Neuronal stem cell (in vitro differentiated cells): ENCODE data around the gene DENND2A.

Source experiments
- DNase-seq: peaks from one replicate; pipeline ENCODE4 v3.0.0-alpha.2; 2013; ENCODE audit warnings: low spot score
- H2AFZ ChIP-seq: one replicate; pipeline ENCODE4 v1.6.1; 2013; ENCODE audit warnings: mild to moderate bottlenecking, low read length, inconsistent platforms
- H2AK5ac ChIP-seq: 2 replicates; pipeline ENCODE4 v1.6.1; 2013; ENCODE audit warnings: low read depth, mild to moderate bottlenecking, inconsistent platforms, low read length, moderate library complexity, mixed read lengths
- H2BK120ac ChIP-seq: 2 replicates; pipeline ENCODE4 v1.6.1; 2013; ENCODE audit warnings: low read depth, mild to moderate bottlenecking, inconsistent platforms, low read length, moderate library complexity, mixed read lengths
- H2BK12ac ChIP-seq: one replicate; pipeline ENCODE4 v1.6.1; 2013; ENCODE audit warnings: low read length, inconsistent platforms
- H2BK15ac ChIP-seq: 2 replicates; pipeline ENCODE4 v1.6.1; 2013; ENCODE audit warnings: mild to moderate bottlenecking, low read length, inconsistent platforms, mixed read lengths
- H2BK5ac ChIP-seq: one replicate; pipeline ENCODE4 v1.6.1; 2013; ENCODE audit warnings: inconsistent platforms, mild to moderate bottlenecking, low read length, moderate library complexity
- H3K14ac ChIP-seq: one replicate; pipeline ENCODE4 v1.6.1; 2013; ENCODE audit warnings: low read length, inconsistent platforms
- H3K18ac ChIP-seq: 2 replicates; pipeline ENCODE4 v1.6.1; 2013; ENCODE audit warnings: low read length, inconsistent platforms
- H3K23ac ChIP-seq: 2 replicates; pipeline ENCODE4 v1.6.1; 2013; ENCODE audit warnings: low read depth, mild to moderate bottlenecking, mixed read lengths, low read length, inconsistent platforms; ENCODE audit not compliant: poor library complexity
- H3K27ac ChIP-seq: replicated peaks from 3 replicates; pipeline ENCODE4 v1.5.1; 2013; ENCODE audit warnings: low read length, inconsistent platforms
- H3K27me3 ChIP-seq, 3 experiments: 2 replicates each; pipeline ENCODE4 v1.6.1; 2013; ENCODE audit warnings: low read length in 3 of 3, mild to moderate bottlenecking in 2 of 3, inconsistent platforms in 1 of 3, low read depth in 1 of 3, mixed read lengths in 1 of 3, moderate library complexity in 1 of 3; ENCODE audit not compliant: control insufficient read depth in 3 of 3, insufficient read depth in 3 of 3
- H3K36me3 ChIP-seq, 2 donors: replicated peaks in 1 of 2; 2 replicates each; pipeline ENCODE4 v1.6.1; 2013; ENCODE audit warnings: low read length in 2 of 2; ENCODE audit not compliant: control insufficient read depth in 2 of 2, insufficient read depth in 2 of 2
- H3K4ac ChIP-seq: 2 replicates; pipeline ENCODE4 v1.6.1; 2013; ENCODE audit warnings: inconsistent platforms, mild to moderate bottlenecking, low read length, moderate library complexity
- H3K4me1 ChIP-seq, 2 donors: 1 replicate in 1 of 2; 2 replicates in 1 of 2; pipeline ENCODE4 v1.6.1; 2013; ENCODE audit warnings: low read length in 2 of 2, low read depth in 1 of 2; ENCODE audit not compliant: control insufficient read depth in 2 of 2, insufficient read depth in 1 of 2
- H3K4me2 ChIP-seq: one replicate; pipeline ENCODE4 v1.6.1; 2013; ENCODE audit warnings: mild to moderate bottlenecking, low read length, inconsistent platforms; ENCODE audit not compliant: insufficient read depth, poor library complexity, severe bottlenecking
- H3K4me3 ChIP-seq, 2 donors: 2 replicates each; pipeline ENCODE4 v1.5.1; 2013; ENCODE audit warnings: low read length in 2 of 2, mild to moderate bottlenecking in 2 of 2, inconsistent platforms in 1 of 2, moderate library complexity in 1 of 2
- H3K79me1 ChIP-seq: one replicate; pipeline ENCODE4 v1.6.1; 2013; ENCODE audit warnings: low read depth, mild to moderate bottlenecking, inconsistent platforms, low read length, moderate library complexity
- H3K9ac ChIP-seq: one replicate; pipeline ENCODE4 v1.6.1; 2013; ENCODE audit warnings: mild to moderate bottlenecking, low read depth, low read length, inconsistent platforms; ENCODE audit not compliant: poor library complexity
- H3K9me3 ChIP-seq, 2 donors: replicated peaks in 1 of 2; 2 replicates each; pipeline versions ENCODE3 to v1.6.1; 2013; ENCODE audit warnings: low read length in 2 of 2, mild to moderate bottlenecking in 2 of 2, inconsistent platforms in 1 of 2, low read depth in 1 of 2, mixed read lengths in 1 of 2, moderate library complexity in 1 of 2; ENCODE audit not compliant: control insufficient read depth in 2 of 2, insufficient read depth in 1 of 2
- H4K8ac ChIP-seq: one replicate; pipeline ENCODE4 v1.6.1; 2013; ENCODE audit warnings: low read depth, mild to moderate bottlenecking, inconsistent platforms, low read length, moderate library complexity
- H4K91ac ChIP-seq: one replicate; pipeline ENCODE4 v1.6.1; 2013; ENCODE audit warnings: low read length, low read depth, mild to moderate bottlenecking, inconsistent platforms; ENCODE audit not compliant: poor library complexity
- WGBS, 2 donors: extraction: QIAGEN DNeasy Blood & Tissue Kit; methylation state at CpG; one replicate each; pipeline ENCODE4 v1.1.7; 2013; ENCODE audit warnings: missing lambda C conversion rate in 2 of 2, mixed read lengths in 1 of 2; ENCODE audit not compliant: insufficient read length in 2 of 2, insufficient replicate concordance in 1 of 2; ENCODE audit errors: extremely low coverage in 2 of 2; 5-methylcytosine and 5-hydroxymethylcytosine counted together

DENND2A gene

DNA sequence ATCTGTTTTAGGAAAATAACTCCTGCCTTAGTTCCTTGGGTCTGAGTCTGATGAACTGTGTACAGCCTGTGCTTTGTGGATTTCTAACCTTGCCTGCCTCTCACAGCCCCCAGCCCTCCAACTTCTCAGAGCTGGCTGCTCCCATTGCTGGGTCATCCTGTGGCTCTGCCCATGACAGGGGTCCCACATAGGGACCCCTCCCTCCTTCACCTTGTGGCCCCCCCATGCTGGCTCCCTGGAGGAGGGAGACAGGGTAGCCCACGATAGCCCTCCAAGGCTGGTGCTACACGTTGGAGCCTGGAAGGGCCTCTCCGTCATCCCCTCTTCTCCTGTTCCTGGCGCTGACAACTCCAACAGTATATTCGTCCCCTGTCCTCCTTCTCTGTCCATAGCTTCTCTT lies 2.8 kb upstream of the DENND2A start:
- DNase-seq: no peak
- Histone ChIP-seq H3K9ac (no peak overlapping the region), H3K4me1 (peaks cover 23% of the 10 kb centered on the region in 2 donors), H2AK5ac (no peak overlapping the region), H3K36me3 (no peaks in the 10 kb centered on the region), H2BK15ac (no peak overlapping the region), H3K79me1 (no peaks in the 10 kb centered on the region), H4K91ac (no peak overlapping the region), H4K8ac (no peak overlapping the region), H3K23ac (no peak overlapping the region), H3K27ac (no peak overlapping the region), H2AFZ (no peak overlapping the region), H3K27me3 (no peaks in the 10 kb centered on the region), H2BK120ac (no peak overlapping the region), H2BK5ac (no peak overlapping the region), H2BK12ac (no peak overlapping the region), H3K9me3 (no peaks in the 10 kb centered on the region), H3K4me2 (no peak overlapping the region), H3K14ac (no peak overlapping the region), H3K4ac (no peak overlapping the region), H3K18ac (peak overlapping the region; percentile 33), H3K4me3 (no peak overlapping the region)
- no CpG with 5 or more reads among the region's 5 CpGs for WGBS, 2 donors

DNA sequence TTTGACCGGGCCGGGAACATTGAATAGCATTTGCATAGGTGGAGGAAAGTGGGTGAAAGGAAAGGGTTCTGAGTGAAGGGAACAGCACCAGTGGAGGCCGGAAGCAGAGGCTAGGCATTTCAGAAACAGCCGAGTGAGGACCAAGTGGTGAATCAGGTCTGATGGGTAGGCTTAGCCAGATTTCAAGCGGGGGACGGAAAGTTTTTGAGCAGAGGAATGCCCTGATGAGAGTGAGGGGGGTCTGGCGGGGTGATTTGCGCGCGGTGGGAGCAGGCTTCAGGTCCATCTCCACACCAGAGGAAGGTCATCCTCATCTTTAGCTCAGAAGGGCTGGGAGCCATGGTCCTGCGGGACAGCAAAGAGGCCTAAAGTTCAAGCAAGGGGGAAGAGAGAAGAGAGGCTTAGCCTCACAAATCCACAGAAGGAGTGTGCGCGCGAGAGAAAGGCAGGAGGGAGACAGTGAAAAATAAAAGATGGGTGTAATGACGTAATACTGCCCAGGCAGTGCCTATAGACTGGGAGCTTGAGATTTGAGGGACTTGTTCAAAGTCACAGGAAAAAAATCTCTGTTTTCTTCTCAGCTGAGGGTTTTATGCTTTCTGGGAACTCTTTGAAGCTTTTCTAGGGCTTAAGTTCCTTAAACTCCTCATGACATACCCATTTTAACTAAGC lies 1.0 kb upstream of the DENND2A start:
- DNase-seq: no peak
- H4K91ac ChIP-seq: no peak overlapping the region
- H3K27ac ChIP-seq: no peak overlapping the region
- peak overlapping the region; percentile 97 for H3K18ac ChIP-seq
- H2AK5ac ChIP-seq: peak overlapping the region; percentile 5
- no peak overlapping the region for H3K4ac ChIP-seq
- peak overlapping the region; percentile 26 for H3K14ac ChIP-seq
- H3K4me1 ChIP-seq: peaks cover 21 to 29% of the 10 kb centered on the region in 2 donors
- no peaks in the 10 kb centered on the region for H3K36me3 ChIP-seq
- H3K9ac ChIP-seq: peak overlapping the region; percentile 81
- H3K27me3 ChIP-seq: no peaks in the 10 kb centered on the region
- H2BK15ac ChIP-seq: peak overlapping the region; percentile 60
- no peak overlapping the region for H2BK120ac ChIP-seq
- H3K23ac ChIP-seq: no peak overlapping the region
- H4K8ac ChIP-seq: no peak overlapping the region
- H3K4me3 ChIP-seq: peak overlapping the region; percentile 62 to 98
- H3K9me3 ChIP-seq: no peaks in the 10 kb centered on the region
- peak overlapping the region; percentile 90 for H3K4me2 ChIP-seq
- WGBS, 2 donors: no CpG with 5 or more reads among the region's 15 CpGs
- peak overlapping the region; percentile 99 for H2AFZ ChIP-seq
- H2BK5ac ChIP-seq: no peak overlapping the region
- no peak overlapping the region for H2BK12ac ChIP-seq
- peaks cover 5% of the 10 kb centered on the region for H3K79me1 ChIP-seq

DNA sequence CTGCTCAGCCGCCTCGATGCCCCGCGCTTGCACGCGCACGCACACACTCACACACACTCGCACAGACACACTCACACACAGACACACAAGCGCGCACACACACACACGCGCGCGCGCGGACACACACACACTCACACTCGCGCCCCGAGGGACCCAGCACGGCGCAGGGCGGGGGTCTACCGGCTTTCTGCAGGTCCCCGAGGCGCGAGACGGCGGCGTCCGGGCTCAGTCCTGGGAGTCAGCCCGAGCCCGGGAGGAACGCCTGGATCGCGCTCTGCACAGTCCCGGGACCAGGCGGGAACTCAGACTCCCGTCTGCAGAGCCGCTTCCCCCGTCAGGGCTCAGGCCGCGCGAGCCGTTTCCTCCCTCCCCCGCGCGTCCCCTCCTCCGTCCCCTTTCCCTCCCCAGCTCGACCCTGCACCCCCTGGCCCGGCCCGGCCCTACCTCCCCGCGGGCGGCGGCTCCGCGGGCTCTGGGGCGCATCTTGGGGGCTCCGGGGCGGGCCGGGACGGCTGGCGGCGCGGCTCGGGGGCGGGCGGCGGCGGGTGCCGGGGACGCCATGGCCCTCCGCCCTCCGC lies 464 bp downstream of the DENND2A start:
- Histone ChIP-seq H3K9ac (peak overlapping the region; percentile 99), H2BK120ac (no peak overlapping the region), H3K79me1 (peaks cover 5% of the 10 kb centered on the region), H3K4me2 (peak overlapping the region; percentile 90), H2BK15ac (peak overlapping the region; percentile 69), H2BK12ac (no peak overlapping the region), H4K8ac (peak overlapping the region; percentile 20), H3K36me3 (peaks cover 0 to 2% of the 10 kb centered on the region in 2 donors), H3K23ac (peak overlapping the region; percentile 83), H4K91ac (no peak overlapping the region), H3K4me1 (peaks cover 34 to 36% of the 10 kb centered on the region in 2 donors), H3K27ac (peak overlapping the region; percentile 43), H3K9me3 (no peaks in the 10 kb centered on the region), H3K4me3 (peak overlapping the region; percentile 62 to 98), H3K18ac (peak overlapping the region; percentile 95), H2BK5ac (peak overlapping the region; percentile 83), H3K4ac (no peak overlapping the region), H2AFZ (peak overlapping the region; percentile 99), H3K27me3 (no peaks in the 10 kb centered on the region), H2AK5ac (peak overlapping the region; percentile 89), H3K14ac (peak overlapping the region; percentile 98)
- no peak for DNase-seq
- WGBS, 2 donors: no CpG with 5 or more reads among the region's 74 CpGs

DNA sequence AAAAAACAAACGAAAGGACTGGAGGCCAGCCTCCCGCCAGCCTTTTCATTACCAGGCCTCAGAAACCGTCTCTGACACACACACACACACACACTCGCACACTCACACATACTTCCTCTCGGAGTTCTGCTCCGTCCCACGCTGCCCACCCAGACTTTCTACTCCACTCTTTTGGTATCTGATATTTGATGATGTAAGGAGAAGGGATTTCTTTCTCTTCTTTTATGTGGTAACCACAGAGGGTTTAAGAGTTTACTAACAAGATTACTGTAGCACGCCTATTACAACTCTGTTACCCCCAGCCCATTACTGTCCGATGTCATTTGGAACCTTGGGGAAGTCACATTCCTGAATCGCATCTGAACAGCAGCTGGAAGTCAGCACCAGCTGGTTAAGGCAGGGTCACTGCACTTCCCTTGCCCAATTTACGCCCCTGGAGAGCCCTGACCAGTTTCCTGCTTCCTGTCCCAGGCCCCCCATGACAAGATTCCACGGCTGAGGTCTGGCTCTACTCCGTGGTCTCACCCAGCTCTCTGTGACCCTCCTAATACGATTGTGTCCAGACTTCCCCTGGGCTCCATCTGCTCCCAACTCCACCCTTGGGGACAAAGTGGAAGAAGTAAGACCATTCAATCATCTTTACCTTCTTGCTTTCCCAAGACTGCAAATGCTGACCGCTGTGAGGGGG lies 1.1 kb downstream of the DENND2A start:
- no peaks in the 10 kb centered on the region for H3K9me3 ChIP-seq
- H3K18ac ChIP-seq: peak overlapping the region; percentile 95
- H3K79me1 ChIP-seq: peaks cover 5% of the 10 kb centered on the region
- no CpG with 5 or more reads among the region's 15 CpGs for WGBS, 2 donors
- H2AK5ac ChIP-seq: peak overlapping the region; percentile 89
- H3K4me2 ChIP-seq: peak overlapping the region; percentile 90
- H3K27ac ChIP-seq: peak overlapping the region; percentile 43
- H3K9ac ChIP-seq: peak overlapping the region; percentile 99
- H3K4me1 ChIP-seq: peaks cover 34 to 36% of the 10 kb centered on the region in 2 donors
- H4K91ac ChIP-seq: no peak overlapping the region
- peak overlapping the region; percentile 62 to 98 for H3K4me3 ChIP-seq
- peak overlapping the region; percentile 99 for H2AFZ ChIP-seq
- peak overlapping the region; percentile 20 for H4K8ac ChIP-seq
- DNase-seq: no peak
- peaks cover 0 to 2% of the 10 kb centered on the region in 2 donors for H3K36me3 ChIP-seq
- no peak overlapping the region for H2BK12ac ChIP-seq
- no peak overlapping the region for H2BK120ac ChIP-seq
- no peak overlapping the region for H3K4ac ChIP-seq
- peak overlapping the region; percentile 98 for H3K14ac ChIP-seq
- H2BK15ac ChIP-seq: peak overlapping the region; percentile 69
- H3K27me3 ChIP-seq: no peaks in the 10 kb centered on the region
- H2BK5ac ChIP-seq: peak overlapping the region; percentile 83
- H3K23ac ChIP-seq: peak overlapping the region; percentile 83
